ENCODE data around the gene NRL. TPM values are rescaled to one million over a fixed set of nuclear protein-coding genes. Genes with fewer than 3 reads are reported as not detected.

Gene NRL
- total and polyA plus RNA-seq, 2 donors from 2014 or later = 4.9 to 5.5 TPM

DNA sequence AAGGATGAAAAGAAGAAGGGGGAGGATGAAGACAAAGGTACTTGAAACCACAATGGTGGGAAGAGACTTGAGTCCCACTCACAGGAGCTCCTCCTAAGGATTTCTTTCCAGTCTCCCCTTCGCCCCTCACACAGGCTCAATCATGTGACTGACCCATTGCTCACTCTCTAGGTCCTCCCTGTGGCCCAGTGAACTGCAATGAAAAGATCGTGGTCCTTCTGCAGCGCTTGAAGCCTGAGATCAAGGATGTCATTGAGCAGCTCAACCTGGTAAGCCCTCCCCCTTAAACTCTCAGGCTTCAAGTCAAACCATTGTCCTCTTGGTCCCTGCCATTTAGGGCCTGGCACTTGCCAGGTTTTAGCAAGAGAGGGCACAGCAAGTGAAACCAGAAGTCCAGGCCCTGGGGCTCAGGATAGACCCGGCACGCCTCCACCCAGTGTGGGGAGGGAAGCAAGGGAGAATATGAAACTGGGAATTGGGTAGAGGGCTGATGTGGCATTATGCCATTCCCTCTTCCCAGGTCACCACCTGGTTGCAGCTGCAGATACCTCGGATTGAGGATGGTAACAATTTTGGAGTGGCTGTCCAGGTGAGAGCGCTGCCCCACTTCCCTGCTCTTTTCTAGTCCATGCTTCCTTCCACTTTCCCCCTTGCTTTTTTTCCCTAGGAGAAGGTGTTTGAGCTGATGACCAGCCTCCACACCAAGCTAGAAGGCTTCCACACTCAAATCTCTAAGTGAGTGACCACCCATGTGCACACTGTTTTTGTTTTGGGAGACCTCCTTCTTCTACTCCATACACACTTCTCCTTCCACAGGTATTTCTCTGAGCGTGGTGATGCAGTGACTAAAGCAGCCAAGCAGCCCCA lies 23.0 kb upstream of the NRL start:
- FAIRE-seq (no peak), DNase-seq (no peak)
- no peak overlapping the region for H3K4me3 ChIP-seq (ENCODE audit: low read length in 3 of 3)
- H3K36me3 ChIP-seq (ENCODE audit: control insufficient read depth in 2 of 3, insufficient read depth in 3 of 3, low read length in 3 of 3) = peaks cover 0 to 23% (median 14%) of the 10 kb centered on the region in 3 donors
- intact Hi-C loops (cut with DNase I) = no loop called here
- H3K9ac ChIP-seq (ENCODE audit: low read length in 3 of 3) = no peak overlapping the region
- TF ChIP-seq, protein P1, sequence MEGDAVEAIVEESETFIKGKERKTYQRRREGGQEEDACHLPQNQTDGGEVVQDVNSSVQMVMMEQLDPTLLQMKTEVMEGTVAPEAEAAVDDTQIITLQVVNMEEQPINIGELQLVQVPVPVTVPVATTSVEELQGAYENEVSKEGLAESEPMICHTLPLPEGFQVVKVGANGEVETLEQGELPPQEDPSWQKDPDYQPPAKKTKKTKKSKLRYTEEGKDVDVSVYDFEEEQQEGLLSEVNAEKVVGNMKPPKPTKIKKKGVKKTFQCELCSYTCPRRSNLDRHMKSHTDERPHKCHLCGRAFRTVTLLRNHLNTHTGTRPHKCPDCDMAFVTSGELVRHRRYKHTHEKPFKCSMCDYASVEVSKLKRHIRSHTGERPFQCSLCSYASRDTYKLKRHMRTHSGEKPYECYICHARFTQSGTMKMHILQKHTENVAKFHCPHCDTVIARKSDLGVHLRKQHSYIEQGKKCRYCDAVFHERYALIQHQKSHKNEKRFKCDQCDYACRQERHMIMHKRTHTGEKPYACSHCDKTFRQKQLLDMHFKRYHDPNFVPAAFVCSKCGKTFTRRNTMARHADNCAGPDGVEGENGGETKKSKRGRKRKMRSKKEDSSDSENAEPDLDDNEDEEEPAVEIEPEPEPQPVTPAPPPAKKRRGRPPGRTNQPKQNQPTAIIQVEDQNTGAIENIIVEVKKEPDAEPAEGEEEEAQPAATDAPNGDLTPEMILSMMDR (IDR thresholded peaks at IDR 0.05; ENCODE audit: borderline replicate concordance, extremely low read depth, insufficient read depth) = no peak
- no peaks in the 10 kb centered on the region for H3K27me3 ChIP-seq (ENCODE audit: control insufficient read depth, insufficient read depth, low read length)
- H3K27ac ChIP-seq (ENCODE audit: low read depth in 2 of 2, low read length in 2 of 2) = no peak overlapping the region
- no peaks in the 10 kb centered on the region for H3K9me3 ChIP-seq (ENCODE audit: control insufficient read depth in 2 of 3, insufficient read depth in 1 of 3, low read length in 3 of 3)
- peaks cover 0 to 38% (median 15%) of the 10 kb centered on the region in 3 donors for H3K4me1 ChIP-seq (ENCODE audit: control insufficient read depth in 2 of 3, insufficient read depth in 2 of 3, low read depth in 1 of 3, low read length in 3 of 3)

DNA sequence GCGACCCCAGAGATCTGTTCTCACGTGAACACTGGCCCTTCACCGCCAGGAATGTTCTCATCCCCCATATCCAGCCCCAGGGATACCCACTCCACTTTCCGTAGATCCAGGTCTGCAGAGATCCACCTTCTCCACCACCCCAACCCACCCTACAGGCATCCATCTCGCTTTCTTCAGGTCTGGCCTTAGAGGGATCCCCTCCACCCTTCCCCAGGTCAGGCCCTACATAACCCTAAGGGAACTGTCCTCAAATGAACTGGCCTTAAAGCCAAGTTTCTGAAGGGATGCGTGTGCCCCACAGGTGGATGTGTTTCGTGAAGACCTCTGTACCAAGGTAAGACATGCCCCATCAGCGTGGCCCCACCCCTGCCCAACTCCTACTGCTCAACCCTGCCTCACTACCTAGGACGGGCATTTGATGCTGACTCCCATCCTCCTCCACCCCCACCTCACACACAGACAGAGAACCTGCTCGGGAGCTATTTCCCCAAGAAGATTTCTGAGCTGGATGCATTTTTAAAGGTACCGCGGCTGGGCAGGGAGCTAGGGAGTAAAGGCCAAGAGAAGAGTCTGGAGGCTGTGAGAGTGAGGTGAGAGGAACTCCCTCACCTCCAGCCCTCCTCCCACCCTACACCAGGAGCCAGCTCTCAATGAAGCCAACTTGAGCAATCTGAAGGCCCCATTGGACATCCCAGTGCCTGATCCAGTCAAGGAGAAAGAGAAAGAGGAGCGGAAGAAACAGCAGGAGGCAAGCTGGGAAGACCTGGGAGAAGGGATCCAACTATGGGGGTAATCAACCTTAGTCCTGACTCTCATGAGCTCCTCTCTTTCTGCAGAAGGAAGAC lies 22.2 kb upstream of the NRL start:
- intact Hi-C loops (cut with DNase I) = no loop called here
- FAIRE-seq (no peak), DNase-seq (no peak)
- Histone ChIP-seq H3K36me3 (ENCODE audit: control insufficient read depth in 2 of 3, insufficient read depth in 3 of 3, low read length in 3 of 3) (peaks cover 0 to 23% (median 14%) of the 10 kb centered on the region in 3 donors), H3K4me3 (ENCODE audit: low read length in 3 of 3) (peak overlapping the region; percentile 50 to 84 (median 62)), H3K9ac (ENCODE audit: low read length in 3 of 3) (peak overlapping the region in 2 of 3 donors; percentile 54 to 77), H3K27ac (ENCODE audit: low read depth in 2 of 2, low read length in 2 of 2) (peak overlapping the region; percentile 40 to 92), H3K27me3 (ENCODE audit: control insufficient read depth, insufficient read depth, low read length) (no peaks in the 10 kb centered on the region), H3K9me3 (ENCODE audit: control insufficient read depth in 2 of 3, insufficient read depth in 1 of 3, low read length in 3 of 3) (no peaks in the 10 kb centered on the region), H3K4me1 (ENCODE audit: control insufficient read depth in 2 of 3, insufficient read depth in 2 of 3, low read depth in 1 of 3, low read length in 3 of 3) (peaks cover 0 to 42% (median 15%) of the 10 kb centered on the region in 3 donors)
- TF ChIP-seq, protein P1 (IDR thresholded peaks at IDR 0.05; ENCODE audit: borderline replicate concordance, extremely low read depth, insufficient read depth) = no peak

DNA sequence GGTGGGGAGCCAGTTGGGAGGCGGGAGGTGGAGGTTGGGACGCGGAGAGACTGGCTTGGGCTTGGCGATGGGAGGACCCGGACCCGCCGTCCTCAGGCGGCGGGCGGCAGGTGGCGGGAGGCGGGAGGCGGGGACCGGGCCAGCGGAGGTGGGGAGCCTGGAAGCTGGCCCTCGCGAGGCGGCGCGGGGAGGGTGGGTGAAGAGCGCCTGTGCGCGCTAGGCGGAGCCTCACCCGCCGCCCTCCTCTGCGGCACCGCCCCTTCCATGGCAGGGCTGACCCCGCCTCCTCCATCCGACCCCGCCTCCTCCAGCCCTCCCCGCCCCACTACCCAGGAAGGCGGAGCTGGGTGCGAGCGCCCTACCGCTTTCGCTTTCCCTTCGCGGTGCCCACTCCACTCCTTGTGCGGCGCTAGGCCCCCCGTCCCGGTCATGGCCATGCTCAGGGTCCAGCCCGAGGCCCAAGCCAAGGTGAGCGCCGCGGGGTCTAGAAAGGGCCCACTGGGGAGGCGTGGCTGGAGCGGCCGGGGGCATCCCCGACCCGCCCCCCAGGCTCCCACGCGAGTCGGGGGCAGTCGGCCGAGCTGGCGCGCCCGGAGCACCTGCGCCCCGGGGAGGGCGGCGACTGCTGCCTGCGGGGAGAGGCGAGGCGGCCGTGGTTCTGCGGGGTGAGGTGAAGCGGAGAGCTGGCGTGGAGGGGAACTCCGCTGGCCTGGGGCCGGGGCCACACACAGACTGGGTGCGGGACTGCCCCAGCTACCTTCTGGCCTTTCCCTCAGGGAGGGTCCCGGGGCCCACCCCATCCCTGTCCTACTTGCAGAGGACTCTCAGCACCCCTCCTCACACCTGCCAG lies 21.3 kb upstream of the NRL start, which contains the start of gene PSME1:
Gene PSME1 (plus strand): TSS at position 361 of the 850 bp plus-strand sequence. CDS start 69 bp downstream, at position 430.
- no peaks in the 10 kb centered on the region for H3K27me3 ChIP-seq (ENCODE audit: control insufficient read depth, insufficient read depth, low read length)
- H3K36me3 ChIP-seq (ENCODE audit: control insufficient read depth in 2 of 3, insufficient read depth in 3 of 3, low read length in 3 of 3) = peaks cover 0 to 23% (median 14%) of the 10 kb centered on the region in 3 donors
- FAIRE-seq (no peak), DNase-seq (peak; percentile 94 to 98 (median 96))
- H3K4me1 ChIP-seq (ENCODE audit: control insufficient read depth in 2 of 3, insufficient read depth in 2 of 3, low read depth in 1 of 3, low read length in 3 of 3) = peaks cover 0 to 44% (median 16%) of the 10 kb centered on the region in 3 donors
- intact Hi-C loops (cut with DNase I) = no loop called here
- TF ChIP-seq, protein P1 (IDR thresholded peaks at IDR 0.05; ENCODE audit: borderline replicate concordance, extremely low read depth, insufficient read depth) = no peak
- peak within 1 kb of the TSS; percentile 92 for H3K27ac ChIP-seq (ENCODE audit: low read depth in 2 of 2, low read length in 2 of 2)
- H3K9ac ChIP-seq (ENCODE audit: low read length in 3 of 3) = peak within 1 kb of the TSS; percentile 40 to 77 (median 72)
- peak within 1 kb of the TSS; percentile 62 to 84 (median 67) for H3K4me3 ChIP-seq (ENCODE audit: low read length in 3 of 3)
- H3K9me3 ChIP-seq (ENCODE audit: control insufficient read depth in 2 of 3, insufficient read depth in 1 of 3, low read length in 3 of 3) = no peaks in the 10 kb centered on the region
